Loucy (cell line): ENCODE data around the gene DHRS3.

Experiments
- EZH2phosphoT487 ChIP-seq: fragments of 200-600 bp; IDR thresholded peaks from 2 replicates; pipeline ENCODE4 v1.6.1; 2018; ENCODE audit warnings: antibody characterized with exemption, mild to moderate bottlenecking, moderate library complexity, borderline replicate concordance
- TF ChIP-seq, protein P1 (sequence below): fragments of 200-600 bp; sonication (generic); conservative IDR thresholded peaks from 2 replicates; pipeline ENCODE4 v1.5.1; 2014; ENCODE audit warnings: mild to moderate bottlenecking, antibody characterized with exemption, low read length

DNA sequence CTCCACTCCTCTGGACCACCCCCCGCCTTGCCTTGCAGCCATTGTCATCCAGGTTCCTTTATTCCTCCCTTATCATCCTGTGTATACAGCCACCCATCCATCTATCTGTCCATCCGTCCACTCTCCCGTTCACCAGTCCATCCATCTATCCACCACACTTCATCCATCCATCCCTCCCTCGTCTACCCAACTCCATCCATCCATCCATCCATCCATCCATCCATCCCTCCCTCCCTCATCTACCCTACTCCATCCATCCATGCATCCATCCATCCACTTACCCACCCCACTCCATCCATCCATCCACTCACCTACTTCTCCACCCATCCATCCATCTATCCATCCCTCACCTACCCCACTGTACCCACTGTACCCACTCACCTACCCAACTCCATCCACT lies 35.4 kb downstream of the DHRS3 start:
- TF ChIP-seq, protein P1, sequence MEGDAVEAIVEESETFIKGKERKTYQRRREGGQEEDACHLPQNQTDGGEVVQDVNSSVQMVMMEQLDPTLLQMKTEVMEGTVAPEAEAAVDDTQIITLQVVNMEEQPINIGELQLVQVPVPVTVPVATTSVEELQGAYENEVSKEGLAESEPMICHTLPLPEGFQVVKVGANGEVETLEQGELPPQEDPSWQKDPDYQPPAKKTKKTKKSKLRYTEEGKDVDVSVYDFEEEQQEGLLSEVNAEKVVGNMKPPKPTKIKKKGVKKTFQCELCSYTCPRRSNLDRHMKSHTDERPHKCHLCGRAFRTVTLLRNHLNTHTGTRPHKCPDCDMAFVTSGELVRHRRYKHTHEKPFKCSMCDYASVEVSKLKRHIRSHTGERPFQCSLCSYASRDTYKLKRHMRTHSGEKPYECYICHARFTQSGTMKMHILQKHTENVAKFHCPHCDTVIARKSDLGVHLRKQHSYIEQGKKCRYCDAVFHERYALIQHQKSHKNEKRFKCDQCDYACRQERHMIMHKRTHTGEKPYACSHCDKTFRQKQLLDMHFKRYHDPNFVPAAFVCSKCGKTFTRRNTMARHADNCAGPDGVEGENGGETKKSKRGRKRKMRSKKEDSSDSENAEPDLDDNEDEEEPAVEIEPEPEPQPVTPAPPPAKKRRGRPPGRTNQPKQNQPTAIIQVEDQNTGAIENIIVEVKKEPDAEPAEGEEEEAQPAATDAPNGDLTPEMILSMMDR: no peak
- no peak for TF ChIP-seq EZH2phosphoT487
